Activated CD8-positive, alpha-beta T cell treated with anti-CD3 and anti-CD28 coated beads for 36 hours (primary cell): ENCODE measurements around the gene ZNF385C. TPM values are rescaled to one million over a fixed set of nuclear protein-coding genes. Genes with fewer than 3 reads are reported as not detected.

ENCODE experiments used
- ATAC-seq: fragments of 200-7000 bp; cut with Tn5 transposase; one replicate; pipeline ENCODE4 v1.10.0; 2021; ENCODE audit warnings: mild to moderate bottlenecking, moderate library complexity
- CTCF ChIA-PET: fragments of 350-600 bp; sonication (Branson Sonifier 250); formaldehyde crosslinking; loops from one replicate; lab custom pipeline; 2021; ENCODE audit warnings: antibody characterized with exemption; lab: Charles Lee
- POLR2A ChIA-PET: fragments of 350-600 bp; sonication (Branson Sonifier 250); formaldehyde crosslinking; loops from one replicate; lab custom pipeline; 2021; ENCODE audit warnings: antibody characterized with exemption; lab: Charles Lee
- DNase-seq: peaks from one replicate; pipeline ENCODE4 v3.0.0-alpha.2; 2020
- H3K27ac Mint-ChIP-seq: one replicate; pipeline ENCODE4 v1.8.0; 2021; ENCODE audit warnings: mild to moderate bottlenecking, mixed read lengths
- H3K27me3 Mint-ChIP-seq: one replicate; pipeline ENCODE4 v1.8.0; 2021; ENCODE audit warnings: mixed read lengths
- H3K36me3 Mint-ChIP-seq: one replicate; pipeline ENCODE4 v1.8.0; 2021; ENCODE audit warnings: low read depth, mixed read lengths
- H3K4me1 Mint-ChIP-seq: one replicate; pipeline ENCODE4 v1.8.0; 2021; ENCODE audit warnings: low read depth, mixed read lengths
- H3K4me3 Mint-ChIP-seq: one replicate; pipeline ENCODE4 v1.8.0; 2021; ENCODE audit warnings: mild to moderate bottlenecking, moderate library complexity, mixed read lengths
- H3K9me3 Mint-ChIP-seq: one replicate; pipeline ENCODE4 v1.8.0; 2021; ENCODE audit warnings: mixed read lengths
- intact Hi-C: fragments of 100-400 bp; cut with micrococcal nuclease; formaldehyde crosslinking; loops from one replicate; pipeline ENCODE4 v1.10.0; 2022
- total RNA-seq, 2 experiments: library from RNA; stranded (reverse); gene quantifications; one replicate each; pipeline ENCODE4 v1.2.3, GENCODE V29; 2021
- TF ChIP-seq, protein P1 (sequence below): fragments of 200-600 bp; IDR thresholded peaks from one replicate; pipeline ENCODE4 v1.8.0; 2022; ENCODE audit warnings: antibody characterized with exemption, mild to moderate bottlenecking

The ZNF385C gene
- total RNA-seq, 2 experiments from 2014 or later = 1.3 TPM

DNA sequence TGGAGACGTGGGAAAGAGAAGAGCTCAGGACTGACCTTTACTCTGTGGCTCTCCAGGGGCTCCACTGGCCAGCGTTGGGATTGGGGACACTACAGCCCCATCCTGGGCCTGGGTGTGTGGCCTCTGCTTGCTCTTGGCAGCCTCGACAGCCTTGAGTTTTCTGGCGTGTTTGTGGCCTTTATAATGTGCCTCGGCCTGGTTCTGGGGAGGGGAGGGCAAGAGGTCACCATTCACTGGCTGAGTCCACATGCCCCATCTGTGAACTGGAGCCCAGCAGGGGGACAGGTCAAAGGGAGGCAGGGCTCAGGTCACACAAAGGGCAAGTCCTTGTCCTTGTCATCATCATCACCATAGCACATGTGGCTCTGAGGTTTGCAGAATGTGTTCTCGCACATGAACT lies 66.7 kb downstream of the ZNF385C start:
- CTCF ChIA-PET = interaction anchor here (1.2 to 1.8 kb wide), 5 partner anchors 9 to 84 kb away, joined by 3 to 9 read pairs (median 4); partner anchors contain the start of gene DHX58
- POLR2A ChIA-PET = no interaction called here
- H3K27me3 Mint-ChIP-seq = peaks cover 6% of the 10 kb centered on the region
- intact Hi-C loops = no loop called here
- H3K27ac Mint-ChIP-seq = no peak overlapping the region
- H3K4me3 Mint-ChIP-seq = no peak overlapping the region
- no peak for DNase-seq
- H3K9me3 Mint-ChIP-seq = no peaks in the 10 kb centered on the region
- no peak for ATAC-seq
- H3K4me1 Mint-ChIP-seq = peaks cover 5% of the 10 kb centered on the region
- no peaks in the 10 kb centered on the region for H3K36me3 Mint-ChIP-seq
- TF ChIP-seq, protein P1, sequence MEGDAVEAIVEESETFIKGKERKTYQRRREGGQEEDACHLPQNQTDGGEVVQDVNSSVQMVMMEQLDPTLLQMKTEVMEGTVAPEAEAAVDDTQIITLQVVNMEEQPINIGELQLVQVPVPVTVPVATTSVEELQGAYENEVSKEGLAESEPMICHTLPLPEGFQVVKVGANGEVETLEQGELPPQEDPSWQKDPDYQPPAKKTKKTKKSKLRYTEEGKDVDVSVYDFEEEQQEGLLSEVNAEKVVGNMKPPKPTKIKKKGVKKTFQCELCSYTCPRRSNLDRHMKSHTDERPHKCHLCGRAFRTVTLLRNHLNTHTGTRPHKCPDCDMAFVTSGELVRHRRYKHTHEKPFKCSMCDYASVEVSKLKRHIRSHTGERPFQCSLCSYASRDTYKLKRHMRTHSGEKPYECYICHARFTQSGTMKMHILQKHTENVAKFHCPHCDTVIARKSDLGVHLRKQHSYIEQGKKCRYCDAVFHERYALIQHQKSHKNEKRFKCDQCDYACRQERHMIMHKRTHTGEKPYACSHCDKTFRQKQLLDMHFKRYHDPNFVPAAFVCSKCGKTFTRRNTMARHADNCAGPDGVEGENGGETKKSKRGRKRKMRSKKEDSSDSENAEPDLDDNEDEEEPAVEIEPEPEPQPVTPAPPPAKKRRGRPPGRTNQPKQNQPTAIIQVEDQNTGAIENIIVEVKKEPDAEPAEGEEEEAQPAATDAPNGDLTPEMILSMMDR = no peak

DNA sequence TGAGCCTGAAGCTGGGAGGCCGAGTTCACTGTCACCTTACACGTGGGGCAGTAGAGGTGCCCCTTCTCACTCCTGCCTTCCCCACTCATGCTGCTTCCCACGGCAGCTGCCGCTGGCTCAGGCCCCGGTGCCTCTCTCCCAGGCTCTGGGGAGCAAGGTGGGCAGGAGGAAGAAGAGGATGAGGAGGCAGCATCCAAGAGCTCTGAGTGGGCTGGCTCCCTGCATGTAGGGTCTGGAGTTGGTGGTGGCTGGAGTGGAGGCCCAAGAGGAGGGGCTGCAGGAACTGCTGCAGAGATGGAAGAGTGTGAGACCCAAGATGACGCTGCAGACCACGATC lies 69.5 kb downstream of the ZNF385C start:
- CTCF ChIA-PET = interaction anchor here (1.0 to 1.4 kb wide), 2 partner anchors 9 to 38 kb away, joined by 3 to 5 read pairs; partner anchors contain the start of gene NKIRAS2
- peaks cover 5% of the 10 kb centered on the region for H3K27me3 Mint-ChIP-seq

DNA sequence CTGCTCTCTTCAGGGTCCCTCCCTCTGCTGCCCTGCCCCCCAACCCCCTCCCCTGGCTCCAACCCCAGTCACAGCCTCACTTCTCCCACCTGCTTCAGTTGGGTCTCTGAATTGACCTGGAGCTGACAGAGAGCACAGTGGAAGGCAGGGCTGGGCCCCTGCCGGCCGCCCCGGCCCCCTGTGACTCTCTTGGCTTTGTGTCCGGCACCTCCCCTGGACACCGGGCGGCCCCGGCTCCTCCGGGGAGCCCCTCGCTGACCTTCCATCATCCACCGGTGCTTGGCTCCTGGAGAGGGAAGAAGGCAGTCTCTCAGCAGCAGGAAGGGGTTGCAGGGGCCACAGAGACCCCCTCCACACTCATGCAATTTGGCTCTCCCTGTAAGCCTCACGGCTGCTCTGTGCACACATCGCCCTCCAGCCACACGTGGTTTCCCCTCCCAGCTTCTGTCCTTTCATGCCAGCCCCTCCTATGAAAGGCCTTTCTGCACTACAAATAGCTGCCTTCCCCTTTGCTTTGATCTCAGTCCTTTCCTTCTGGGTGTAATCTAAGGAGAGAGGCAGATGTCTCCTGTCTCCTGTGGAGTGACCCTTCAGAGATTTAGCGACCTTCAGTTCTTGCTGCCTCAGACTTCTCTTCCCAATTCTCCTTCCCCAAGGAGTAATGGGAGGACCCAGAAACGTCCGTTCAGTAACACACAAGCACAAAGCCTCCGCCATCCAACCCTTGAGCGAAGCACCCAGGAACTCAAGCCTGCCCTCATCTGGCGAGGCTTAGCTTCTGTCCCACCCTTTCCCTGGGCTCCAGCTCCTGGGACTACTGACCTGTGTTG lies 70.1 kb downstream of the ZNF385C start:
- ATAC-seq (no peak), DNase-seq (no peak)
- Mint-ChIP-seq H3K27ac (no peak overlapping the region), H3K36me3 (peaks cover 11% of the 10 kb centered on the region), H3K9me3 (no peaks in the 10 kb centered on the region), H3K27me3 (peaks cover 5% of the 10 kb centered on the region), H3K4me1 (peaks cover 12% of the 10 kb centered on the region), H3K4me3 (no peak overlapping the region)
- POLR2A ChIA-PET = interaction anchor here (0.6 to 1.3 kb wide), 2 partner anchors 16 to 84 kb away, joined by 3 read pairs; no protein-coding TSS in a partner anchor
- TF ChIP-seq, protein P1 = no peak
- intact Hi-C loops = no loop called here
- CTCF ChIA-PET = interaction anchor here (1.0 to 5.5 kb wide), 4 partner anchors 8 to 115 kb away, joined by 3 to 65 read pairs (median 4); partner anchors contain the start of gene NKIRAS2

More for the DNA sequence above, 69.5 kb downstream of the ZNF385C start:
- Mint-ChIP-seq H3K36me3 (peaks cover 7% of the 10 kb centered on the region), H3K4me3 (no peak overlapping the region), H3K9me3 (no peaks in the 10 kb centered on the region), H3K4me1 (peaks cover 13% of the 10 kb centered on the region), H3K27ac (no peak overlapping the region)
- DNase-seq (no peak), ATAC-seq (no peak)
- intact Hi-C loops = no loop called here
- TF ChIP-seq, protein P1 = no peak
- POLR2A ChIA-PET = no interaction called here

DNA sequence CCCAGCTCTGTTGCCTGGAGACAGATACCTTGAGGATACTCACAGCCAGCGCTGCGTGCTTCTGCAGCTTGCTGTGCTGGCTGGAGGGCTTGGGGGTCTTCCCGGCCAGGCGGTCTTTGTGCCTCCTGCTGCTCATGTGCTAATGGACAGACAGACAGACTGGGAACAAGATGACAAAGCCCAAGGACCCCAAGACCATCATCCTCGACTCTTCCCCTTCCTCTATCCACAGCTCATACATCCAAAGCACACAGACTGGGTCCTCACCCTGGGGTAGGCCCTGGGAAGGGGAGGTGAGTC lies 70.7 kb downstream of the ZNF385C start:
- DNase-seq (no peak), ATAC-seq (no peak)
- peaks cover 11% of the 10 kb centered on the region for H3K36me3 Mint-ChIP-seq
- intact Hi-C loops = no loop called here
- ChIA-PET POLR2A (interaction anchor here (0.9 to 1.3 kb wide), 2 partner anchors 84 to 86 kb away, joined by 3 read pairs; no protein-coding TSS in a partner anchor), CTCF (interaction anchor here (0.8 to 5.5 kb wide), 5 partner anchors 74 to 116 kb away, joined by 3 to 65 read pairs (median 3); partner anchors contain the start of gene DHX58)
- no peak overlapping the region for H3K4me3 Mint-ChIP-seq
- TF ChIP-seq, protein P1 = no peak
- peaks cover 12% of the 10 kb centered on the region for H3K4me1 Mint-ChIP-seq
- no peak overlapping the region for H3K27ac Mint-ChIP-seq
- peaks cover 5% of the 10 kb centered on the region for H3K27me3 Mint-ChIP-seq
- no peaks in the 10 kb centered on the region for H3K9me3 Mint-ChIP-seq
